Body of pancreas (tissue), 4 donors: ENCODE measurements around the gene PTPN21. TPM values are rescaled to one million over a fixed set of nuclear protein-coding genes. Genes with fewer than 3 reads are reported as not detected.

Experiments used
- ATAC-seq: fragments of 150-250 bp; one replicate; pipeline ENCODE4 v1.9.1; 2016
- DNase-seq, 4 donors: peaks; one replicate each; pipeline ENCODE4 v3.0.0-alpha.2; 2019
- H3K27ac ChIP-seq, 4 donors: fragments of 200-600 bp; sonication (generic); 1 replicate in 3 of 4; 2 replicates in 1 of 4; pipeline versions ENCODE4 v1.5.1 to v1.6.1; 2016 to 2019; ENCODE audit warnings: mild to moderate bottlenecking in 1 of 4, mixed read lengths in 1 of 4, moderate library complexity in 1 of 4
- H3K27me3 ChIP-seq, 2 donors: fragments of 200-600 bp; sonication (generic); one replicate each; pipeline ENCODE4 v1.6.0; 2016; ENCODE audit warnings: mild to moderate bottlenecking in 1 of 2
- H3K36me3 ChIP-seq, 2 donors: fragments of 200-600 bp; sonication (generic); replicated peaks in 1 of 2; 2 replicates each; pipeline ENCODE4 v1.5.1; 2016; ENCODE audit warnings: low read depth in 2 of 2; ENCODE audit not compliant: insufficient read depth in 1 of 2
- H3K4me1 ChIP-seq: fragments of 200-600 bp; sonication (generic); one replicate; pipeline ENCODE4 v1.6.0; 2016
- H3K4me3 ChIP-seq, 2 donors: fragments of 200-600 bp; sonication (generic); 1 replicate in 1 of 2; 2 replicates in 1 of 2; pipeline ENCODE4 v1.5.1; 2016 to 2019
- H3K9me3 ChIP-seq, 3 donors: fragments of 200-600 bp; sonication (generic); 1 replicate in 2 of 3; 2 replicates in 1 of 3; pipeline ENCODE4 v1.5.1; 2016
- CTCF ChIP-seq, 7 experiments: fragments of 450-650 bp in 4 of 7; fragments of 200-600 bp in 3 of 7; sonication (generic) in 3 of 7; IDR thresholded peaks; one replicate each; pipeline ENCODE4 v1.5.1; 2016 to 2019; ENCODE audit warnings: antibody characterized with exemption in 7 of 7
- POLR2A ChIP-seq, 3 donors: fragments of 450-650 bp; IDR thresholded peaks; one replicate each; pipeline ENCODE4 v1.6.1; 2016; ENCODE audit warnings: antibody characterized with exemption in 3 of 3, mild to moderate bottlenecking in 2 of 3
- WGBS, 2 donors: methylation state at CpG; one replicate each; pipeline ENCODE4 v1.1.5; 2017; 5-methylcytosine and 5-hydroxymethylcytosine counted together
- intact Hi-C: fragments of 100-400 bp; cut with DNase I; formaldehyde crosslinking; loops from one replicate; pipeline ENCODE4 v1.15.1; 2023
- total RNA-seq, 2 donors: library from RNA; depleted of rRNA; stranded (reverse); fragments of >200 nt; gene quantifications; one replicate each; pipeline ENCODE4 v1.1.0, GENCODE V29; 2016

Gene PTPN21
- total RNA-seq, 2 donors from 2014 or later = 10.5 to 10.9 TPM

- Histone ChIP-seq H3K4me1 (no peaks in the 10 kb centered on the region), H3K4me3 (no peak overlapping the region), H3K9me3 (no peaks in the 10 kb centered on the region), H3K36me3 (peaks cover 0 to 6% of the 10 kb centered on the region in 2 donors), H3K27ac (no peak overlapping the region), H3K27me3 (no peaks in the 10 kb centered on the region)
- ATAC-seq (no peak), DNase-seq (no peak)
- WGBS, 2 donors = 75 to 79% methylated on average over 2 of the region's 2 CpGs
- intact Hi-C loops = no loop called here
- TF ChIP-seq POLR2A (IDR thresholded peaks at IDR 0.05) (no peak), CTCF (IDR thresholded peaks at IDR 0.05) (no peak)
Measured at GRCh38 chr14:88598097-88598675, 43.4 kb upstream of the PTPN21 start.

- DNase-seq (no peak), ATAC-seq (no peak)
- no peak overlapping the region for H3K4me3 ChIP-seq
- H3K9me3 ChIP-seq = no peaks in the 10 kb centered on the region
- intact Hi-C loops = no loop called here
- H3K27me3 ChIP-seq = no peaks in the 10 kb centered on the region
- peaks cover 0 to 5% of the 10 kb centered on the region in 2 donors for H3K36me3 ChIP-seq
- H3K4me1 ChIP-seq = peaks cover 1% of the 10 kb centered on the region
- no peak overlapping the region for H3K27ac ChIP-seq
- TF ChIP-seq POLR2A (IDR thresholded peaks at IDR 0.05) = no peak
- no peak for TF ChIP-seq CTCF (IDR thresholded peaks at IDR 0.05)
- WGBS, 2 donors = 96 to 98% methylated on average over 4 of the region's 4 CpGs
Measured at GRCh38 chr14:88597601-88598000, 42.8 kb upstream of the PTPN21 start.

- Histone ChIP-seq H3K4me1 (peaks cover 7% of the 10 kb centered on the region), H3K9me3 (no peaks in the 10 kb centered on the region), H3K27me3 (no peaks in the 10 kb centered on the region), H3K27ac (no peak overlapping the region), H3K4me3 (no peak overlapping the region), H3K36me3 (peaks cover 0 to 5% of the 10 kb centered on the region in 2 donors)
- intact Hi-C loops = no loop called here
- WGBS, 2 donors = 83 to 86% methylated on average over 4 of the region's 4 CpGs
- TF ChIP-seq CTCF (IDR thresholded peaks at IDR 0.05) (no peak), POLR2A (IDR thresholded peaks at IDR 0.05) (no peak)
- DNase-seq (no peak), ATAC-seq (no peak)
Measured at GRCh38 chr14:88597038-88597437, 42.2 kb upstream of the PTPN21 start.

- Histone ChIP-seq H3K4me1 (peaks cover 16% of the 10 kb centered on the region), H3K4me3 (no peak overlapping the region), H3K36me3 (no peaks in the 10 kb centered on the region), H3K9me3 (no peaks in the 10 kb centered on the region), H3K27ac (peak overlapping the region in 3 of 4 donors; percentile 26 to 60 (median 40)), H3K27me3 (no peaks in the 10 kb centered on the region)
- intact Hi-C loops = no loop called here
- 10 to 17% methylated on average over 1 of the region's 1 CpG for WGBS, 2 donors
- DNase-seq (peak; percentile 42 to 87 (median 66)), ATAC-seq (peak; percentile 77)
- TF ChIP-seq CTCF (IDR thresholded peaks at IDR 0.05) = no peak
- TF ChIP-seq POLR2A (IDR thresholded peaks at IDR 0.05) = no peak
Measured at GRCh38 chr14:88592031-88592430, 37.2 kb upstream of the PTPN21 start.

GRCh38 chr14:88590173-88590572 is 35.4 kb upstream of the PTPN21 start:
- no peaks in the 10 kb centered on the region for H3K9me3 ChIP-seq
- H3K27me3 ChIP-seq = no peaks in the 10 kb centered on the region
- intact Hi-C loops = no loop called here
- no peaks in the 10 kb centered on the region for H3K36me3 ChIP-seq
- ATAC-seq (no peak), DNase-seq (no peak)
- 74 to 76% methylated on average over 4 of the region's 4 CpGs for WGBS, 2 donors
- peaks cover 16% of the 10 kb centered on the region for H3K4me1 ChIP-seq
- TF ChIP-seq POLR2A (IDR thresholded peaks at IDR 0.05) = no peak
- TF ChIP-seq CTCF (IDR thresholded peaks at IDR 0.05) = no peak
- H3K27ac ChIP-seq = no peak overlapping the region
- H3K4me3 ChIP-seq = no peak overlapping the region
